ENCODE data around the gene CALML3.

DNA sequence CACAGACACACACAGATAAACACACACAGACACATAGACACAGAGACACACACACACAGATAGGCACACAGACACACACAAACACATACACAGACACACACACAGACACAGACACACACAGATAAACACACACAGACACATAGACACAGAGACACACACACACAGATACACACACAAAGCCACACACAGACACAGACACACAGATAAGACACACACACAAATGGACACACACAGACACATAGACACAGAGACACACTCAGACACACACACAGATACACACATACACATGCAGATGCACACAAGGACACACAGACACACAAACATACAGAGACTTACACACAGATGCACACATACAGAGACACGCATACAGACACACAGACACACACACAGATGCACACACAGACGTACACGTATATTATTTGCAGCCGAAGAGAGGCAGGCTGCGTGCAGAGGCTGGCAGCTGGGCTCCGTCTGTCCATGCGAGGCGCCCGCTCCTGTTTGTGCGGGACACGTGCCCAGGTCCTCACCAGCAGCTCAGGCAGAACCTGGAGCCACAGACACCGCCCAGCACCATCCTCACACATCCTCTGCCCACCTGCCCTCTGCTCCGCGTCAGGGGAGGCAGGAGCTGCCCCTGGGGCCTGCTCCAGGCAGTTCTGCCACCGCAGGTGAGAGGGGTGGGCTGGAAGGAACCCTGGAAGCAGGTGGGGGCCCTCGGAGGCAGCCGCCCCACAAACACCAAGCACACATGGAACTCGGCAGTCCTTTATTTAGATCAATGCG, 26.6 kb upstream of the CALML3 start:
- TF ChIP-seq, protein P1, sequence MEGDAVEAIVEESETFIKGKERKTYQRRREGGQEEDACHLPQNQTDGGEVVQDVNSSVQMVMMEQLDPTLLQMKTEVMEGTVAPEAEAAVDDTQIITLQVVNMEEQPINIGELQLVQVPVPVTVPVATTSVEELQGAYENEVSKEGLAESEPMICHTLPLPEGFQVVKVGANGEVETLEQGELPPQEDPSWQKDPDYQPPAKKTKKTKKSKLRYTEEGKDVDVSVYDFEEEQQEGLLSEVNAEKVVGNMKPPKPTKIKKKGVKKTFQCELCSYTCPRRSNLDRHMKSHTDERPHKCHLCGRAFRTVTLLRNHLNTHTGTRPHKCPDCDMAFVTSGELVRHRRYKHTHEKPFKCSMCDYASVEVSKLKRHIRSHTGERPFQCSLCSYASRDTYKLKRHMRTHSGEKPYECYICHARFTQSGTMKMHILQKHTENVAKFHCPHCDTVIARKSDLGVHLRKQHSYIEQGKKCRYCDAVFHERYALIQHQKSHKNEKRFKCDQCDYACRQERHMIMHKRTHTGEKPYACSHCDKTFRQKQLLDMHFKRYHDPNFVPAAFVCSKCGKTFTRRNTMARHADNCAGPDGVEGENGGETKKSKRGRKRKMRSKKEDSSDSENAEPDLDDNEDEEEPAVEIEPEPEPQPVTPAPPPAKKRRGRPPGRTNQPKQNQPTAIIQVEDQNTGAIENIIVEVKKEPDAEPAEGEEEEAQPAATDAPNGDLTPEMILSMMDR (IDR thresholded peaks at IDR 0.05), result no peak
- no peak for TF ChIP-seq POLR2A (IDR thresholded peaks at IDR 0.05)
